DOHH2 (cell line): Measurements from ENCODE around the gene DNAJB6.

Source experiments
- H3F3A ChIP-seq: fragments of 200-600 bp; sonication (generic), shearing (Covaris generic); 2 replicates; pipeline ENCODE4 v1.6.0; 2016; ENCODE audit warnings: antibody characterized with exemption, mild to moderate bottlenecking; ENCODE audit not compliant: control insufficient read depth, insufficient read depth
- H3K27ac ChIP-seq: fragments of 200-600 bp; sonication (generic); 2 replicates; pipeline ENCODE4 v1.5.1; 2014; ENCODE audit warnings: low read depth, mild to moderate bottlenecking, low read length, moderate library complexity
- H3K27me3 ChIP-seq: fragments of 200-600 bp; sonication (generic); 2 replicates; pipeline ENCODE4 v1.6.1; 2014; ENCODE audit warnings: mild to moderate bottlenecking, low read length, mixed read lengths; ENCODE audit not compliant: control insufficient read depth
- H3K36me3 ChIP-seq: fragments of 200-600 bp; sonication (generic); 2 replicates; pipeline ENCODE4 v1.6.1; 2014; ENCODE audit warnings: mild to moderate bottlenecking, low read length, moderate library complexity, mixed read lengths; ENCODE audit not compliant: control insufficient read depth
- H3K4me1 ChIP-seq: fragments of 200-600 bp; sonication (generic); 2 replicates; pipeline ENCODE4 v1.6.1; 2014; ENCODE audit warnings: mild to moderate bottlenecking, low read length, mixed read lengths; ENCODE audit not compliant: control insufficient read depth
- H3K4me2 ChIP-seq: fragments of 200-600 bp; sonication (generic); 2 replicates; pipeline ENCODE4 v1.6.0; 2014; ENCODE audit warnings: mild to moderate bottlenecking, low read length, moderate library complexity
- H3K4me3 ChIP-seq: fragments of 200-600 bp; sonication (generic); 2 replicates; pipeline ENCODE4 v1.5.1; 2014; ENCODE audit warnings: mild to moderate bottlenecking, low read length, mixed read lengths
- H3K79me2 ChIP-seq: fragments of 200-600 bp; sonication (generic); 2 replicates; pipeline ENCODE4 v1.6.1; 2014; ENCODE audit warnings: mild to moderate bottlenecking, low read length, mixed read lengths; ENCODE audit not compliant: control insufficient read depth
- H3K9me2 ChIP-seq: fragments of 200-600 bp; sonication (generic); replicated peaks from 2 replicates; pipeline ENCODE4 v1.6.1; 2014; ENCODE audit warnings: mild to moderate bottlenecking, low read length, mixed read lengths; ENCODE audit not compliant: control insufficient read depth
- H3K9me3 ChIP-seq: fragments of 200-600 bp; sonication (generic); 2 replicates; pipeline ENCODE4 v1.6.1; 2014; ENCODE audit warnings: antibody characterized with exemption, low read length, mixed read lengths; ENCODE audit not compliant: control insufficient read depth, insufficient read depth
- H4K20me1 ChIP-seq: fragments of 200-600 bp; sonication (generic); 2 replicates; pipeline ENCODE4 v1.6.0; 2014; ENCODE audit warnings: low read depth, mild to moderate bottlenecking, antibody characterized with exemption, low read length, moderate library complexity; ENCODE audit not compliant: control insufficient read depth, insufficient read depth
- EZH2phosphoT487 ChIP-seq: fragments of 200-600 bp; sonication (generic); IDR thresholded peaks from 2 replicates; pipeline ENCODE4 v1.6.1; 2017; ENCODE audit warnings: borderline replicate concordance, mild to moderate bottlenecking, antibody characterized with exemption, low read length, moderate library complexity, mixed read lengths
- TF ChIP-seq, protein P1 (sequence below): fragments of 200-600 bp; sonication (generic); IDR thresholded peaks from one replicate; pipeline ENCODE4 v1.5.1; 2014; ENCODE audit warnings: antibody characterized with exemption, mild to moderate bottlenecking, low read depth, low read length; ENCODE audit not compliant: poor library complexity, severe bottlenecking

Gene DNAJB6

DNA sequence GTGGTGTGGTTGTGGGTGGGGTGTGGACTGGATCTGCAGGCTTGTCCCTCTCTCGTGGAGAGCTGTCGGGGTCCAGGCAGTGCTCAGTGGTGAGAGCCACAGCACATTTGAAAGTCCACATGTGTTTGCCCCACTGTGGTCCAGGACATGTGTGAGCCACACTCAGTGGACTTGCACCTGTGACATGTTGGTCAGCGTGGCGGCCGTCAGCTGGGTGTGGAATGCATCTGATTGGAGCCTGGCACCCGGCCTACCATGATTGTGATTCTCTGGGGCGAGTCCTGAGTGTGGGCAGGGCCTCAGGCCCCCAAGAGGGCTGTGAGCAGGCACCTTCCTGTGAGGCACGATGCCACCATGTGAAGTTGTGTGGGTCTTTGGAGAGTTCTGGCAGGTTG lies 77.9 kb downstream of the DNAJB6 start:
- Histone ChIP-seq H3K9me2 (no peaks in the 10 kb centered on the region), H4K20me1 (no peaks in the 10 kb centered on the region), H3K9me3 (no peaks in the 10 kb centered on the region), H3K27ac (no peak overlapping the region), H3K27me3 (no peaks in the 10 kb centered on the region), H3F3A (0 out of 2 replicates have a peak, but pooled peaks cover 3% of the 10 kb centered on the region), H3K4me2 (no peak overlapping the region), H3K36me3 (peaks cover 46% of the 10 kb centered on the region), H3K79me2 (no peaks in the 10 kb centered on the region), H3K4me1 (no peaks in the 10 kb centered on the region), H3K4me3 (no peak overlapping the region)
- TF ChIP-seq EZH2phosphoT487: no peak
- TF ChIP-seq, protein P1, sequence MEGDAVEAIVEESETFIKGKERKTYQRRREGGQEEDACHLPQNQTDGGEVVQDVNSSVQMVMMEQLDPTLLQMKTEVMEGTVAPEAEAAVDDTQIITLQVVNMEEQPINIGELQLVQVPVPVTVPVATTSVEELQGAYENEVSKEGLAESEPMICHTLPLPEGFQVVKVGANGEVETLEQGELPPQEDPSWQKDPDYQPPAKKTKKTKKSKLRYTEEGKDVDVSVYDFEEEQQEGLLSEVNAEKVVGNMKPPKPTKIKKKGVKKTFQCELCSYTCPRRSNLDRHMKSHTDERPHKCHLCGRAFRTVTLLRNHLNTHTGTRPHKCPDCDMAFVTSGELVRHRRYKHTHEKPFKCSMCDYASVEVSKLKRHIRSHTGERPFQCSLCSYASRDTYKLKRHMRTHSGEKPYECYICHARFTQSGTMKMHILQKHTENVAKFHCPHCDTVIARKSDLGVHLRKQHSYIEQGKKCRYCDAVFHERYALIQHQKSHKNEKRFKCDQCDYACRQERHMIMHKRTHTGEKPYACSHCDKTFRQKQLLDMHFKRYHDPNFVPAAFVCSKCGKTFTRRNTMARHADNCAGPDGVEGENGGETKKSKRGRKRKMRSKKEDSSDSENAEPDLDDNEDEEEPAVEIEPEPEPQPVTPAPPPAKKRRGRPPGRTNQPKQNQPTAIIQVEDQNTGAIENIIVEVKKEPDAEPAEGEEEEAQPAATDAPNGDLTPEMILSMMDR: no peak

DNA sequence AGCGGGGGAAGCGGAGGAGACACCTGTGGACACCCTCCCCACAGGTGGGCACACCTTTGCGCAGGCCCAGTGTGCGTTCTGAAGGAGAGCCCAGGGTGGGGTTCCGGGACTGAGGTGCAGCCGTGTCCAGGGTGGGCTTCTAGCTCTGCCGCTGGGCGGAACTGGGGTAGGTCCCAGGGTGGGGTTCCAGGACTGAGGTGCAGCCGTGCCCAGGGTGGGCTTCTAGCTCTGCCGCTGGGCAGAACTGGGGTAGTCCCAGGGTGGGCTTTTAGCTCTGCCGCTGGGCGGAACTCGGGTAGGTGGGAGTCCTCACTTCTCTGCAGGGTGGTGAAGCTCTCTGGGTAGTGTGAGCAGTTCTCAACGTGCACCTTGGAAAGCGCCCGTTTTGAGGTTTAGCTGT lies 78.7 kb downstream of the DNAJB6 start:
- Histone ChIP-seq H3K9me2 (no peaks in the 10 kb centered on the region), H3K27me3 (no peaks in the 10 kb centered on the region), H3K9me3 (no peaks in the 10 kb centered on the region), H3K4me1 (no peaks in the 10 kb centered on the region), H3K79me2 (no peaks in the 10 kb centered on the region), H3F3A (0 out of 2 replicates have a peak, but pooled peaks cover 3% of the 10 kb centered on the region), H3K36me3 (peaks cover 38% of the 10 kb centered on the region), H3K27ac (no peak overlapping the region), H3K4me3 (no peak overlapping the region), H3K4me2 (no peak overlapping the region), H4K20me1 (no peaks in the 10 kb centered on the region)
- no peak for TF ChIP-seq EZH2phosphoT487
- TF ChIP-seq, protein P1: no peak

DNA sequence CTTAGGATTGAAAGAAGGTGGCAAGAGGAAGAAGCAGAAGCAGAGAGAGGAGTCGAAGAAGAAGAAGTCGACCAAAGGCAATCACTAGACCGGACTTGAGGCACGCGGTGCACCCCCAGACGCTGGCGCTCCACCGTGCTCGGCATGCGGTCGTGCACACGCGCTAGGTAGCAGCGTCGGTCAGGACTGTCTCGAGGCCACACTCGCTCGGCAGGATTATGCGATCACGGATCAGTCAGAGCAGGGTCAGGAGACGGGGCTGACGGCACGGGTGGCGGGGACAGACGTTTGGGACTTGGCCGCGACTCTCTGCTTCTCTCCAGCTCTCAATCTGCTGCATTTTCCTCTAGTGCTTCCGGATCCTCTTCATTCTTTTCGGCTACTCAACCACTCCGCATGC lies 79.2 kb downstream of the DNAJB6 start:
- H3K4me3 ChIP-seq: no peak overlapping the region
- peaks cover 33% of the 10 kb centered on the region for H3K36me3 ChIP-seq
- H4K20me1 ChIP-seq: no peaks in the 10 kb centered on the region
- H3K4me1 ChIP-seq: no peaks in the 10 kb centered on the region
- H3K9me2 ChIP-seq: no peaks in the 10 kb centered on the region
- TF ChIP-seq, protein P1: no peak
- no peak for TF ChIP-seq EZH2phosphoT487
- no peaks in the 10 kb centered on the region for H3K9me3 ChIP-seq
- H3K27me3 ChIP-seq: no peaks in the 10 kb centered on the region
- no peak overlapping the region for H3K27ac ChIP-seq
- 0 out of 2 replicates have a peak, but pooled peaks cover 3% of the 10 kb centered on the region for H3F3A ChIP-seq
- no peaks in the 10 kb centered on the region for H3K79me2 ChIP-seq
- H3K4me2 ChIP-seq: no peak overlapping the region
